GM21423 (cell line): ENCODE data around the gene NGEF.

ENCODE experiments used
- ATAC-seq: cut with Tn5 transposase; IDR thresholded peaks from one replicate; pipeline ENCODE4 v1.9.1; 2021; ENCODE audit warnings: mild to moderate bottlenecking, moderate library complexity; ENCODE audit not compliant: unreplicated experiment

NGEF gene

DNA sequence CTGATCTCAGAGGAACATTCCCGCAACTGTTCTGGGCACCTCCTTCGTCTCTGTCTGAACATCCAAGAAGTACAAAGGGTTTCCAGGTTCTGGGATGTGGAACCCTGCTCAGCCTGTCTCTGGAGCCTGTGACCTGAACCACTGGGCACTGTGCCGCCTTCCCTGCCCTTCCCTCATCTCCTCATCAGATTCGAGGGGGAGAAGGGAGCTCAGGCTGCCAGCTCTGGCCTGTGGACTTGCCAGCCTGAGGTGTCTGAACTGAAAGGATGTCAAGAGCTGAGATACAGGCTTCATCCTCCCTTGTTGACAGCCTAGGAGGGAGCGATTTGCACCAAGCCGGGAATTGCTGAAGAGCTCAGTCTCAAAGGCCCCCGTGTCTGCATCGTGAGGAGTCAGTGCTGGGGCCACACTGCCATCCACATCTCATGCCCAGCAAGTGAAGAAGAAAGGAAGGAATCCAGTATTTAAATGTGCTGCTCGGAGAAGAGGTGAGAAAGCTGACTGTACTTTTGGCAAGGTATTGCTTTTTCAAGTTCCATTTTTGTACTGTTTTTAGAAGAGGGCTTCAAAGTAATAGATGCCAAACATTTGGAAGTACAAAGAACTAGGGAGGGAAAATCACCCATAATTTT lies 32.0 kb upstream of the NGEF start:
- no peak for ATAC-seq

DNA sequence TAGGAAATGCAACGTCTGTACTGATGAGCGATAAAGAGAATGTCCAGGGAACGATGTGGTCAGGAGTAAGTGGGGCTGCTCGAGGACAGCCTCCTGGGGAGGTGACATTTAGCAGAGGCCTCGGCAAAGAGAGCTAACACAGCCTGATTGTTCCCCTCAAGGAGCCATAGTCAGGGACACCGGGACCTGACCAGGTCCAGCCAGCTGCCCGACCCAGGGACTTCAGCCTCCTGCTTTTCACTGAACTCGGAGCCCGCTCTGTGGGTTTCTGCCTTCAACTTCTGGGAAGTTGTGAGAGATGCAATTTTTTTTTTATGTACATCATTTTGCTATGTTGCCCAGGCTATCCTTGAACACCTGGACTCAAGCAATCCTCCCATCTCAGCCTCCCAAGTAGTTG lies 29.5 kb upstream of the NGEF start:
- no peak for ATAC-seq

GRCh38 chr2:233041722-233042323 lies 28.8 kb upstream of the NGEF start:
- ATAC-seq, result no peak

DNA sequence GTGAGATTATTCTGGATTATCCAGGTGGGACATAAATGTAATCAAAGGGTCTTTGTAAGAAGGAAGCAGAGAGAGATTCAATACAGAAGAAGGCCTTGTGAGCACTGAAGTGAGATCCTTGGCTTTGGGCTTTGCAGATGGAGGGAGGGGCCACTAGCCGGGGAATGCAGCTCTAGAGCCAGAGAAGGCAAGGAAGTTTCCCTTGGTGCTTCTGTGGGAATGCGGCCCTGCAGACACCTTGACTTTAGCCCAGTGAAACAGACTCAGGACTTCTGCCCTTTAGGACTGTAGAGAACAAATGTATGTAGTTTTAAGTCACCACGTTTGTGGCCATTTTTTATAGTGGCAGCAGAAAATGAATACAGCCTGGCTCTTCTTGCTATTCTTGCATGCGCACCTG lies 27.5 kb upstream of the NGEF start:
- no peak for ATAC-seq

DNA sequence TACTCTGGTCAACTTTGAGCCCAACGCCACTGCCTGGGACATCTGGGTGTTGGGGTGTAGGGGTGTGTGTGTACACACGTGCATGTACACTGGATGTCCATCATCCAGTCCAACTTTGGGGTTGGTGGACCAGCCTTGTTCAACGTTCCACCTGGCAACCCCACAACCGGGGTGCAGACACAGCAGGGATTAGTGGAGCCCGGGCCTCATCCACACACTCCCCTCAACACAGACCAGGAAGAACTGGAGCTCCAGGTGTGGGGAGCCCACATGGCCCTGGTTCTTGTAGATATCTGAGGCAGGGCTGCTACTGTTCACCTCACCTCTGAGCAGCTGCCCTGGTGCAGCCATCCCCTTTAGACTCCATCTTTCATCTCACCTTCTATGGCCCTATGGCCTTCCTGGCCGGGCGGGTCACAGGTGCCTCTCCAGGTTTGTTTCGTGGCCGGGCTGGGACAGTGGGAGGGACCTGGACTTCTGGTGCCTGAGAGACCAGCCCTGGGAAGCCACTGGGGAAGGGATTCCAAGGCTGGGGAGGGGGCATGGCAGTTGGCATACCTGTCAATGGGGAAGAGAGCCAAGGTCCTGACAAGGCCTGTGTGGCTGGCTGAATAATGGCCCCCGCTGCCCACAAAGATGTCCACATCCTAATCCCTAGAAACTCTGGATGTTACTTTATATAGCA lies 26.9 kb upstream of the NGEF start:
- no peak for ATAC-seq

DNA sequence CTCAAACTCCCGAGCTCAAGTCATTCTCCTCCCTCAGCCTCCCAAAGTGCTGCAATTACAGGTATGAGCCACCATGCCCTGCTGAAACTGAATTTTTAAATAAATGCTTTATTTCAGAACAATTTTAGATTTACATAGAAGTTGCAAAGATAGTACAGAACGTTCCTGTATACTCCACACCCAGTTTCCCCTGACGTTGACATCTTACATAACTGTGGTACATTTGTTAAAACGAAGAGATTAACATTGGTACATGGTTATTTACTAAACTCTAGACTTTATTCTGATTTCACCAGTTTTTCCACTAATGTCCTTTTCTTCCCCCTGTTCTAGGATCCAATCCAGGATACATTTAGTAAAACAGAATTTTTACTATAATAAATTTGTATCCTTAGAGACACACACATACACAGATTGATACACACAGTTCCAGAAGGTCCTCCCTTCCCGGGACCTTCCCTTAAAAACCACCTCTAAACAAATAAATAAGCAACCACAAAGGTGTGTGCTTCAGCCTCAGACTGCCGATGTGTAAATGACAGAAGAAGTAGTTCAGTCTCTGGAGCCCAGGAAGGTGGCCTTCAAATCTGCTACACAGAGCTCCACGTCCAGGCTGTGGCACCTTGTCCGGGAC lies 26.3 kb upstream of the NGEF start:
- no peak for ATAC-seq

DNA sequence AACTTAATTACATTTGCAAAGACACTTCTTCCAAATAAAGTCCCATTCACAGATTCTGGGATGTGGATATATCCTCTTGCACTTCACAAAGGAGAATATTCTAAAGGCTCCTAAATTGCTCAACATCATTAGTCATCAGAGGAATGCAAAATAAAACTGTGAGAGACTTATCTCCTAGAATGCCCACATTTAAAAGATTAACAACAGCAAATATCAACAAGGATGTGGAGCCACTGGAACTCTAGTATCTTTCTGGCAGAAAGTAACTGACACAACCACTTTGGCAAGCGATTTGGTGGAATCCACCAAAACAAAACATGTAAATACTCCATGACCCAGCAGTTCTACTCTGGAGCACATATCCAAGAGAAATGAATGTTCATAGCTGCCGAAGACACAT lies 24.0 kb upstream of the NGEF start:
- ATAC-seq, result no peak

- ATAC-seq, result no peak
These were observed 23.2 kb upstream of the NGEF start for GRCh38 chr2:233036162-233036838.

DNA sequence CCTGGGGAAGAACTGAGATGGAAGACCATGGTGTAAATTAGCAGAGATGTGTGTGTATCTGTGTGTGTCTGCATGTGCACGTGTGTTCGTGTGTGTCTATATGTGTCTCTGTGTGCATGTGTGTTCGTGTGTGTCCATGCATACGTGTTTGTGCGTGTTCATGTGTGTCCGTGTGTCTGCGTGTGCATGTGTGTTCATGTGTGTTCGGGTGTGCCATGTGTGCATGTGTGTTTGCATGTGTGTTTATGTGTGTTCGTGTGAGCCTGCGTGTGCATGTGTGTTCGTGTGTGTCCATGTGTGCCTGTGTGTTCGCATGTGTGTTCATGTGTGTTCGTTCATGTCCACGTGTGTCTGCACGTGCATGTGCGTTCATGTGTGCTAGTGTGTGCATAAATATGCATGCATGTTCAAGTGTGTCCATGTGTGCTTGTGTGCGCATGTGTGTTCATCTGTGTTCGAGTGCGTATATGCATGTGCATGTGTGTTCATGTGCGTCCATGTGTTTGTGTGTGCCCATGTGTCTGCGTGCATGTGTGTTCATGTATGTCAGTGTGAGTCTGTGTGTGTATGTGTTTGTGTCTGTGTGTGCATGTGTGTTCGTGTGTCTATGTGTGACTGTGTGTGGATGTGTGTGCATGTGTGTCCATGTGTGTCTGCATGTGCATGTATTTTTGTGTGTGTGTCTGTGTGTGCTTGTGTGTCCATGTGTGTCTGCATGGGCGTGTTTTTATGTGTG lies 22.5 kb upstream of the NGEF start:
- no peak for ATAC-seq

- no peak for ATAC-seq
These were observed 21.2 kb upstream of the NGEF start for GRCh38 chr2:233034091-233034882.

- ATAC-seq, result no peak
These were observed 20.6 kb upstream of the NGEF start for GRCh38 chr2:233033672-233034071.

DNA sequence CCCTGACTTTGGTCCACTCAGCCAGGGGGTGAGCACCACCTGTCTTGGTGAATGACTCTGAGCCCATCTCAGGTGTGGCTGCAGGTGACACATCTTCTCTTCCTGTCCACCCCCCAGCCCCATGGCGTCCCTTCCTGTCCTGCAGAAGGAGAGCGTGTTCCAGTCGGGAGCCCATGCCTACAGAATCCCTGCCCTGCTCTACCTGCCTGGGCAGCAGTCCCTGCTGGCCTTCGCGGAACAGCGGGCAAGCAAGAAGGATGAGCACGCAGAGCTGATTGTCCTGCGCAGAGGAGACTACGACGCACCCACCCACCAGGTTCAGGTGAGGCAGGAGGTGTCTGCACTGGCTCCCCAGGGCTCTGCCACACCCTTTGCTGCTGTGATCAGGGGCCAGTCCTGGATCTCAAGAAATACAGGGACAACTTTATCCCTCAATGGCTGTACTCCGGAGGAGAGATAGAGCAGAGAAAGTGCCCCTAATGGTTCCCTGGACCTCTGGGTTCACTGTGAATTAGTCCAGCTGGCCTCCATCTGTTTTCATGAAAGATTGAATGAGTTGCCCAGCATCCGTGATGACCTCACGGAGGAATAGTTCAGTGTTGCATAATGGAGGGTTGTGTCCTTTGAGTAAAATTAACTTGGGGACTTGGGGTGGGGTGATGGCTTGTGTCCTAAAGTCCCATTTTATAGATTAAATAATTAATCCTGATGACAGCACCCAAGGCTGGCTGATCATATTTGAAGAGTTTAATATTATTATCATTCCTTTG lies 19.7 kb upstream of the NGEF start, which contains the start of gene NEU2:
Gene NEU2 (plus strand): TSS at position 122 of the 770 bp plus-strand sequence. CDS start 0 bp downstream, at position 122.
- no peak for ATAC-seq

DNA sequence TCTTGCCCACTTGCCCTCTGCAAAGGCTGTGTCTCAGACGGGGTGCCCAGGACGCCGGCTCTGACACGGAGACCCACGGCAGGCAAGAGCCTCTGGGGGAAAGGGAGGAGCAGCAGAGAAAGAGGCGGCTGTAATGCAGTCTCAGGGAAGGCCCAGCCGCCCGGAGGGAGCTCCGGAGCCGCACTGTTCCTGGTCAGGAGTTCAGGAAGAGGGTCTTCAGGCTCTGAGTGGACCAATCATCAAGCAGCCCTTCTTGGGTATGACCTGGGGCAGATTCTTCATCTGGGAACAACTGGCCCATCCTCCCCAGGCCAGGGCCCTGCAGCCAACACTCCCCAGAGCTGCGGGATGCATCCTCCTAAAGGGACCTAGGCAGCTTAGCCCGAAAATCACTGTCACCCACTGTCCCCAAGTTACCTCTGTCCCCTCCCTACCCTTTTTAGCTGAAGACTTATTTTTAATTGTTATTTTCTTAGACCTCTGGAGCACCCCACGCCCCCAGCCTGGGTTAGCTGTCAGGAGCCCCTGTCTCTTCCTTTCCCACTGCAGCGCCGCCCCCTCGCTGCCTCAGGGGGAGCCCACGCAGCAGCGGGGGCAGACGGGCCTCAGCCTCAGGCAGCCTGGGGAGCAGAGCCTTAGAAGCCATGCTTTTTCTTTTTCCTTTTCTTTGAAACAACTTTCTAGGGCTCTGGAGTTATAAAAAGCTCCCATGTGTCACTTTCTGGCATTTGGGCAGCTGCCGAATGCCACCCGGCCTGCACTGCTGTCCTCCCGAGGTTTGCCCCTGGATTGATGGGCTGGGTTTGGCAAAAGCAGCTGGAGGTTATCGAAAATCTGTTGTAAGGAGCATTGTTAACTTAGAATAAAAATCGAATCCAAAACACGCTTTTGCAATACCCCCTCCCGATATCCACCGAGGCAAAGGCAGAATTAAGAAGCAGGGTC lies 18.8 kb upstream of the NGEF start:
- no peak for ATAC-seq

- no peak for ATAC-seq
These were observed 16.3 kb upstream of the NGEF start for GRCh38 chr2:233029321-233029720.

DNA sequence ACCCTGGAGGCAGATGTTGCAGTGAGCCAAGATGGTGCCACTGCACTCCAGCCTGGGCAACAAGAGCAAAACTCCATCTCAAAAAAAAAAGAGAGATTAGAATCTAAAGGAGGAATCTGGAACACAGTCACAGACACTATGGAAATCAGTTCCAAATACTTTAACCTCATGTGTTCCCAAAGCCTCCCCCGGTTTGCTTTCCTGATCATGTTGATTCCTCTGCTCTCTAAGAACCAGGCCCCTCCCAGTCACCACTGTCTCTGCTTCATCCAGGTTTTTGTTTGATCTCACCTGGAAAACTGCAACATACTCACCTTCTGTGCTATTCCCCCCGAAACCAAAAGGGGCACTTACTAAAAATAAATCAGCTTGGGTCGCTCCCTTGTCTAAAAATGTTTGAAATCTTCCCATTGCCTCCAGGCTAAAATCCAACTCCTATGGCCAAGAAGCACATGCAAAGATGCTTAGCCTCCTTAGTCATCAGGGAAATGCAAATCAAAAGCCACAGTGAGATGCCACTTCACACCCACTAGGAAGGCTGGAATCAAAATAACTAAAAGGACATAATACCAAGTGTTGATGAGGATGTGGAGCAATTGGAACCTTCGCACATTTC lies 13.2 kb upstream of the NGEF start:
- ATAC-seq, result no peak

DNA sequence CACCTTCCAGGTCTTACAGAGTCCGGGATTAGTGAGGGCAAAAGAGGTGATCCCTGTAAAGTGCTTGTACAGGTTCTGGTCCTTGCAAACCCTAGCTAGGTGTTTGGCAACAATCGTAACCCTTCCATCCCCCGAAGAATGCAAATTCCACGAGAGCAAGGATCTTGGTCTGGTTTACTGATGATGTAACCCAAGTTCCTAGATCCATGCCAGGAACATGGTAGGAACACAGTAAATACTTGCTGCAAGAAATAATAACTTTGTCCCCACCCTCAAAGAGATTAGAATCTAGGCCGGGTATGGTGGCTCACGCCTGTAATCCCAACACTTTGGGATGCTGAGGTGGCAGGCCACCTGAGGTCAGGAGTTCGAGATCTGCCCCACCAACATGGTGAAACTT lies 12.7 kb upstream of the NGEF start:
- ATAC-seq, result no peak

GRCh38 chr2:233023761-233024410 lies 10.8 kb upstream of the NGEF start:
- no peak for ATAC-seq
